ENCODE data around the gene COG5.
A peak's percentile ranks its signal among the peaks of the same experiment; 100 is the strongest.

COG5 gene

GRCh38 chr7:107563775-107564552 is at the start of gene COG5, which contains the start of gene DUS4L (continued):
- TF ChIP-seq ZNF394 (tag by site-specific recombination; IDR thresholded peaks at IDR 0.05; ENCODE audit: borderline replicate concordance) (peak; percentile 22; the same call in 1 of the 2 replicates), TRIM28 (IDR thresholded peaks at IDR 0.05; ENCODE audit: borderline replicate concordance, low read length) (no peak), ZSCAN23 (tag by site-specific recombination; IDR thresholded peaks at IDR 0.05) (no peak)

- ChIA-PET CTCF (no interaction called here), POLR2A (no interaction called here)
- H3K4me3 ChIP-seq (ENCODE audit: low read depth, low read length): no peak overlapping the region
- TF ChIP-seq ZNF561 (tag by site-specific recombination; IDR thresholded peaks at IDR 0.05; ENCODE audit: borderline replicate concordance): no peak
- no peak for TF ChIP-seq ZNF624 (tag by site-specific recombination; IDR thresholded peaks at IDR 0.05)
- TF ChIP-seq, protein P1, sequence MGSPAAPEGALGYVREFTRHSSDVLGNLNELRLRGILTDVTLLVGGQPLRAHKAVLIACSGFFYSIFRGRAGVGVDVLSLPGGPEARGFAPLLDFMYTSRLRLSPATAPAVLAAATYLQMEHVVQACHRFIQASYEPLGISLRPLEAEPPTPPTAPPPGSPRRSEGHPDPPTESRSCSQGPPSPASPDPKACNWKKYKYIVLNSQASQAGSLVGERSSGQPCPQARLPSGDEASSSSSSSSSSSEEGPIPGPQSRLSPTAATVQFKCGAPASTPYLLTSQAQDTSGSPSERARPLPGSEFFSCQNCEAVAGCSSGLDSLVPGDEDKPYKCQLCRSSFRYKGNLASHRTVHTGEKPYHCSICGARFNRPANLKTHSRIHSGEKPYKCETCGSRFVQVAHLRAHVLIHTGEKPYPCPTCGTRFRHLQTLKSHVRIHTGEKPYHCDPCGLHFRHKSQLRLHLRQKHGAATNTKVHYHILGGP (tag by site-specific recombination; IDR thresholded peaks at IDR 0.05): no peak
- TF ChIP-seq, protein P2, sequence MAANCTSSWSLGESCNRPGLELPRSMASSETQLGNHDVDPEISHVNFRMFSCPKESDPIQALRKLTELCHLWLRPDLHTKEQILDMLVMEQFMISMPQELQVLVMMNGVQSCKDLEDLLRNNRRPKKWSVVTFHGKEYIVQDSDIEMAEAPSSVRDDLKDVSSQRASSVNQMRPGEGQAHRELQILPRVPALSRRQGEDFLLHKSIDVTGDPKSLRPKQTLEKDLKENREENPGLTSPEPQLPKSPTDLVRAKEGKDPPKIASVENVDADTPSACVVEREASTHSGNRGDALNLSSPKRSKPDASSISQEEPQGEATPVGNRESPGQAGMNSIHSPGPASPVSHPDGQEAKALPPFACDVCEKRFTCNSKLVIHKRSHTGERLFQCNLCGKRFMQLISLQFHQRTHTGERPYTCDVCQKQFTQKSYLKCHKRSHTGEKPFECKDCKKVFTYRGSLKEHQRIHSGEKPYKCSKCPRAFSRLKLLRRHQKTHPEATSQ (tag by site-specific recombination; IDR thresholded peaks at IDR 0.05): no peak
- TF ChIP-seq ZNF184 (tag by site-specific recombination; IDR thresholded peaks at IDR 0.05): no peak
- TF ChIP-seq MZF1 (tag by site-specific recombination; IDR thresholded peaks at IDR 0.05; ENCODE audit: borderline replicate concordance): no peak
- no peak for TF ChIP-seq ZBTB44 (tag by site-specific recombination; IDR thresholded peaks at IDR 0.05)
- no peak for TF ChIP-seq ZEB2 (tag by site-specific recombination; IDR thresholded peaks at IDR 0.05)
- no peak for TF ChIP-seq ZNF274 (IDR thresholded peaks at IDR 0.05; ENCODE audit: low read length)
- TF ChIP-seq ZNF274 (tag by site-specific recombination; IDR thresholded peaks at IDR 0.05; ENCODE audit: borderline replicate concordance): no peak
- no peak for TF ChIP-seq OSR2 (tag by site-specific recombination; IDR thresholded peaks at IDR 0.05)
- no peak for TF ChIP-seq ZNF24 (tag by site-specific recombination; IDR thresholded peaks at IDR 0.05)
- no peak for TF ChIP-seq TCF7L2 (IDR thresholded peaks at IDR 0.05; ENCODE audit: borderline replicate concordance, low read depth, low read length)
- TF ChIP-seq, protein P3, sequence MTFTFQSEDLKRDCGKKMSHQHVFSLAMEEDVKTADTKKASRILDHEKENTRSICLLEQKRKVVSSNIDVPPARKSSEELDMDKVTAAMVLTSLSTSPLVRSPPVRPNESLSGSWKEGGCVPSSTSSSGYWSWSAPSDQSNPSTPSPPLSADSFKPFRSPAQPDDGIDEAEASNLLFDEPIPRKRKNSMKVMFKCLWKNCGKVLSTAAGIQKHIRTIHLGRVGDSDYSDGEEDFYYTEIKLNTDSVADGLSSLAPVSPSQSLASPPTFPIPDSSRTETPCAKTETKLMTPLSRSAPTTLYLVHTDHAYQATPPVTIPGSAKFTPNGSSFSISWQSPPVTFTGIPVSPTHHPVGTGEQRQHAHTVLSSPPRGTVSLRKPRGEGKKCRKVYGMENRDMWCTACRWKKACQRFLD (tag by site-specific recombination; IDR thresholded peaks at IDR 0.05): no peak
- H3K4me1 ChIP-seq (ENCODE audit: control insufficient read depth, insufficient read depth, low read length): no peaks in the 10 kb centered on the region
- H3K9me3 ChIP-seq (ENCODE audit: control insufficient read depth, insufficient read depth, low read depth, low read length): no peaks in the 10 kb centered on the region
- no peak overlapping the region for H3K27ac ChIP-seq (ENCODE audit: extremely low read depth, low read depth, low read length)
- H3K36me3 ChIP-seq (ENCODE audit: control insufficient read depth in 2 of 2, insufficient read depth in 1 of 2, low read length in 2 of 2): peaks cover 3 to 6% of the 10 kb centered on the region in 2 experiments
Observed at GRCh38 chr7:107613439-107613838, 49.7 kb upstream of the COG5 start.

- Histone ChIP-seq H3K36me3 (ENCODE audit: control insufficient read depth in 2 of 2, insufficient read depth in 1 of 2, low read length in 2 of 2) (peaks cover 0 to 4% of the 10 kb centered on the region in 2 experiments; a peak in 2 of 3 replicates), H3K9me3 (ENCODE audit: control insufficient read depth, insufficient read depth, low read depth, low read length) (no peaks in the 10 kb centered on the region), H3K4me1 (ENCODE audit: control insufficient read depth, insufficient read depth, low read length) (no peaks in the 10 kb centered on the region), H3K4me3 (ENCODE audit: low read depth, low read length) (no peak overlapping the region), H3K27ac (ENCODE audit: extremely low read depth, low read depth, low read length) (no peak overlapping the region)
- POLR2A ChIA-PET: no interaction called here
- CTCF ChIA-PET: interaction anchor here (0.8 kb wide), 1 partner anchor 22 kb away, joined by 3 read pairs; no protein-coding TSS in a partner anchor
- TF ChIP-seq ZFP69B (tag by site-specific recombination; IDR thresholded peaks at IDR 0.05) (no peak), KLF9 (tag by site-specific recombination; IDR thresholded peaks at IDR 0.05; ENCODE audit: low read depth) (no peak), SCRT1 (tag by site-specific recombination; IDR thresholded peaks at IDR 0.05; ENCODE audit: borderline replicate concordance) (no peak), ZBTB8A (tag by site-specific recombination; IDR thresholded peaks at IDR 0.05) (no peak), ZBTB10 (tag by site-specific recombination; IDR thresholded peaks at IDR 0.05) (no peak), ZNF157 (tag by site-specific recombination; IDR thresholded peaks at IDR 0.05) (no peak)
- TF ChIP-seq, protein P4, sequence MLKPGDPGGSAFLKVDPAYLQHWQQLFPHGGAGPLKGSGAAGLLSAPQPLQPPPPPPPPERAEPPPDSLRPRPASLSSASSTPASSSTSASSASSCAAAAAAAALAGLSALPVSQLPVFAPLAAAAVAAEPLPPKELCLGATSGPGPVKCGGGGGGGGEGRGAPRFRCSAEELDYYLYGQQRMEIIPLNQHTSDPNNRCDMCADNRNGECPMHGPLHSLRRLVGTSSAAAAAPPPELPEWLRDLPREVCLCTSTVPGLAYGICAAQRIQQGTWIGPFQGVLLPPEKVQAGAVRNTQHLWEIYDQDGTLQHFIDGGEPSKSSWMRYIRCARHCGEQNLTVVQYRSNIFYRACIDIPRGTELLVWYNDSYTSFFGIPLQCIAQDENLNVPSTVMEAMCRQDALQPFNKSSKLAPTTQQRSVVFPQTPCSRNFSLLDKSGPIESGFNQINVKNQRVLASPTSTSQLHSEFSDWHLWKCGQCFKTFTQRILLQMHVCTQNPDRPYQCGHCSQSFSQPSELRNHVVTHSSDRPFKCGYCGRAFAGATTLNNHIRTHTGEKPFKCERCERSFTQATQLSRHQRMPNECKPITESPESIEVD (tag by site-specific recombination; IDR thresholded peaks at IDR 0.05): no peak
Observed at GRCh38 chr7:107610323-107610722, 46.6 kb upstream of the COG5 start.

All from HEK293 (cell line).